ENCODE results near the gene CCM2.
A peak's percentile ranks its signal among the peaks of the same experiment; 100 is the strongest.

The CCM2 gene

GRCh38 chr7:45003789-45004188, 3.8 kb downstream of the CCM2 start:
- H3K79me2 ChIP-seq (ENCODE audit: insufficient read depth, low read length): peaks cover 81% of the 10 kb centered on the region
- no peak overlapping the region for H3K27ac ChIP-seq (ENCODE audit: low read length)
- H3K9ac ChIP-seq (ENCODE audit: low read depth, low read length): no peak overlapping the region
- H3K36me3 ChIP-seq (ENCODE audit: insufficient read depth, low read length): peaks cover 20% of the 10 kb centered on the region
- H2AFZ ChIP-seq (ENCODE audit: low read depth, low read length): no peak overlapping the region
- H3K4me2 ChIP-seq (ENCODE audit: insufficient read depth, low read length): no peak overlapping the region
- H3K9me3 ChIP-seq (ENCODE audit: insufficient read depth, low read length, severe bottlenecking): no peaks in the 10 kb centered on the region
- TF ChIP-seq CTCF (IDR thresholded peaks at IDR 0.05; ENCODE audit: borderline replicate concordance, extremely low read depth, low read length, poor library complexity, severe bottlenecking) (no peak), EZH2 (IDR thresholded peaks at IDR 0.05; ENCODE audit: borderline replicate concordance, low read depth, low read length, severe bottlenecking) (no peak)
- H3K4me1 ChIP-seq (ENCODE audit: insufficient read depth, low read length): peaks cover 28% of the 10 kb centered on the region
- H4K20me1 ChIP-seq (ENCODE audit: insufficient read depth, low read length): peaks cover 23% of the 10 kb centered on the region
- H3K4me3 ChIP-seq (ENCODE audit: low read depth in 1 of 2, low read length in 2 of 2): no peak overlapping the region
- ATAC-seq (ENCODE audit: insufficient read depth, low read depth): no peak
- no peak for DNase-seq
- no peaks in the 10 kb centered on the region for H3K27me3 ChIP-seq (ENCODE audit: insufficient read depth, low read length, poor library complexity)

GRCh38 chr7:45007106-45007505, 7.1 kb downstream of the CCM2 start:
- H3K4me3 ChIP-seq (ENCODE audit: low read depth in 1 of 2, low read length in 2 of 2): no peak overlapping the region
- TF ChIP-seq CTCF (IDR thresholded peaks at IDR 0.05; ENCODE audit: borderline replicate concordance, extremely low read depth, low read length, poor library complexity, severe bottlenecking): no peak
- TF ChIP-seq EZH2 (IDR thresholded peaks at IDR 0.05; ENCODE audit: borderline replicate concordance, low read depth, low read length, severe bottlenecking): no peak
- no peak overlapping the region for H3K4me2 ChIP-seq (ENCODE audit: insufficient read depth, low read length)
- no peak overlapping the region for H3K27ac ChIP-seq (ENCODE audit: low read length)
- peaks cover 20% of the 10 kb centered on the region for H3K36me3 ChIP-seq (ENCODE audit: insufficient read depth, low read length)
- H3K79me2 ChIP-seq (ENCODE audit: insufficient read depth, low read length): peaks cover 91% of the 10 kb centered on the region
- no peak overlapping the region for H3K9ac ChIP-seq (ENCODE audit: low read depth, low read length)
- H3K4me1 ChIP-seq (ENCODE audit: insufficient read depth, low read length): peaks cover 11% of the 10 kb centered on the region
- H3K9me3 ChIP-seq (ENCODE audit: insufficient read depth, low read length, severe bottlenecking): no peaks in the 10 kb centered on the region
- H4K20me1 ChIP-seq (ENCODE audit: insufficient read depth, low read length): peaks cover 10% of the 10 kb centered on the region
- ATAC-seq (ENCODE audit: insufficient read depth, low read depth) (peak; percentile 27; the same call in 1 of the 3 replicates), DNase-seq (no peak)
- no peaks in the 10 kb centered on the region for H3K27me3 ChIP-seq (ENCODE audit: insufficient read depth, low read length, poor library complexity)
- H2AFZ ChIP-seq (ENCODE audit: low read depth, low read length): no peak overlapping the region

GRCh38 chr7:45007571-45008328, 7.7 kb downstream of the CCM2 start:
- H3K79me2 ChIP-seq (ENCODE audit: insufficient read depth, low read length): peaks cover 91% of the 10 kb centered on the region
- H2AFZ ChIP-seq (ENCODE audit: low read depth, low read length): no peak overlapping the region
- no peak overlapping the region for H3K4me3 ChIP-seq (ENCODE audit: low read depth in 1 of 2, low read length in 2 of 2)
- TF ChIP-seq CTCF (IDR thresholded peaks at IDR 0.05; ENCODE audit: borderline replicate concordance, extremely low read depth, low read length, poor library complexity, severe bottlenecking) (no peak), EZH2 (IDR thresholded peaks at IDR 0.05; ENCODE audit: borderline replicate concordance, low read depth, low read length, severe bottlenecking) (no peak)
- H3K4me1 ChIP-seq (ENCODE audit: insufficient read depth, low read length): peaks cover 6% of the 10 kb centered on the region
- no peak overlapping the region for H3K9ac ChIP-seq (ENCODE audit: low read depth, low read length)
- DNase-seq (no peak), ATAC-seq (ENCODE audit: insufficient read depth, low read depth) (no peak)
- no peaks in the 10 kb centered on the region for H3K9me3 ChIP-seq (ENCODE audit: insufficient read depth, low read length, severe bottlenecking)
- peaks cover 4% of the 10 kb centered on the region for H4K20me1 ChIP-seq (ENCODE audit: insufficient read depth, low read length)
- H3K4me2 ChIP-seq (ENCODE audit: insufficient read depth, low read length): no peak overlapping the region
- peaks cover 19% of the 10 kb centered on the region for H3K36me3 ChIP-seq (ENCODE audit: insufficient read depth, low read length)
- H3K27ac ChIP-seq (ENCODE audit: low read length): no peak overlapping the region
- H3K27me3 ChIP-seq (ENCODE audit: insufficient read depth, low read length, poor library complexity): no peaks in the 10 kb centered on the region

All from DND-41 (cell line).